H54 (cell line): ENCODE data around the gene SLC9A9.

Experiments
- DNase-seq: peaks from one replicate; pipeline ENCODE4 v3.0.0; 2011; ENCODE audit warnings: low spot score, mixed read lengths; ENCODE audit not compliant: insufficient read length
- FAIRE-seq: peaks from 3 replicates; lab custom pipeline; 2011; peaks lifted over from hg19 to GRCh38; lab: Jason Lieb, UNC
- POLR2A ChIP-seq: IDR thresholded peaks from 2 replicates; pipeline ENCODE4 v1.6.1; 2011; ENCODE audit warnings: low read depth, mild to moderate bottlenecking, low read length

Gene SLC9A9

DNA sequence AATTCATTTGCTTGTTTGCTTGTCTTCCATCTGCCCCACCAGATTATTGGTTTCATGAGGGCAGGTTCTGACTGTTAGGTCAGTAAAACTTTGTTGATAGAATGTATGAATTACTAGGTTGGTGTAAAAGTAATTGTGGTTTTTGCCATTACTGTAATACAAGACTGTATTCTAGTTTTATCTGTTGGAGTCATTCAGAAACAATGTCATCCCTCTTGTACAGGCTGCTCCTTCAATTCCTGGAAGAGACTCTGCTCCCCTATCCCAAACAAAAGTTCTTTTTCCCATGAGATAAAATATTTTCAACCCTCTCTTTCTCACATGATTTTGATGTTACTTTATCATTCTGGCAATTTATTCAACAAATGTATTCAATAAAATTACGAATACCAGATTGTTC lies 613.7 kb downstream of the SLC9A9 start:
- DNase-seq (no peak), FAIRE-seq (no peak)
- TF ChIP-seq POLR2A: no peak

DNA sequence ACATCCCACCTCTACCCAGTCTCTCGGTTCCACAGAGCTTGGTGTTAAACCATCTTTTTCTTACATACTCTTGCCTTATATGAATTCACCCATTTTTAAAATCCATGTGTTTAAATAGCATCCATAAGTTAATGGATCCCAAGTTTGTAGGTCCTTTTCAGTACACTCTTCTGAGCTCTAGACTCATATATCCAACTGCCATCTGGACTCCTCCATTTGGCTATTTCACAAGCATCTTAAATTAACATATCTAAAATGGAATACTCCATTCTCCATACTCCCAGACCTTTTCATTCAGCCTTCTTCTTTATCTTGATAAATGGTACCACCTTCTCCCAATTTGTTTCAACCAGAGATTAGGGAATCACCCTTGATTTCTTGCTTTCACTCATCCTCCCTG lies 615.3 kb downstream of the SLC9A9 start:
- DNase-seq: no peak

DNA sequence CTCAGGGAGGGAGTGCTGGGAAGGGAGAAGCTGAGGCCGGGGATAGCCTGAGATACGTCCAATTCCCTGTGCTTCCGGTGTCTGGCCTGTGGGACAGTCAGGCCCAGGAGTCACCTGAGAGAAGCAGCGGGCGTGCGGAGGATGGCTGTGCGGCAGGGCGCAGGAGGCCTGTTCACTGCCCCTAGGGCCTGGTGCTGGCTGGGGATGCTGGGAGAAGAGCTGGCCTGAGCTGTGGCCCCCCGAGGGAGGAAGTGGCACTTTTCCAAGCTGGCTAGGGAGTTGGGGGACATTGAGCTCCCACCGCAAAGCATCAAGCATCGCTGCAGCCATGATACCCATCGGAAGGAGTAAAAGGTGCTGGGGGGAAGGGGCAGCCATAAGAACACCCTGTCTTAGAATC lies 619.9 kb downstream of the SLC9A9 start:
- DNase-seq: no peak
- TF ChIP-seq POLR2A: no peak
- no peak for FAIRE-seq

More for the DNA sequence above, 615.3 kb downstream of the SLC9A9 start:
- FAIRE-seq: no peak
- TF ChIP-seq POLR2A: no peak

DNA sequence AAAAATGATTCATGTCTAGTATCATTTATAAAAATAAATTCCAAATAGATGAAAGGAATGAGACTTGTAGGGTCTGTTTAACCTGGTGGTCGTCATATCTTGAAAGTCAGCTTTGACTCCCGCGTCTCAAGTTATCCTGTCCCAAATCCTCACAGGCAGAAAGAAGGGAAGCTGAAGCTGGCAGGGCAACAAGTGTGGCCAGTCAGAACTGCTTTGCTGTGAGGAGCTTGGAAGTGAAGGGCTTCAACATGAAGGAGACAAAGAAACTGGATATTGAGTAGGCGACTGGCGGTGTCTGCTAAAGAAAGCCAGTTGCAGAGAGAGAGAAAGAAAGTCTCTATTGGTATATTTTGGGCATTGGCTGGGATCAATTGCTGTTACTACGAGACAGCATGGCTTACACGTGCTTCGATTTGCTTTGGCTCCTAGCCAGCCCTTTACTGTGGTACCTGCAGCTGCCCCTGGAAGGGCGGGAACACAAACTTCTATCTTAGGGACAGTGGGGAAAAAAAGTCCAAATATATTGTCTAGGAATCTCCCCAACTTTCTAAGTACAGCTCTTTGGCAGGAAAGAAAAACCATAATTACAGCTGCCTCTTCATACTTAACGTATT lies 621.5 kb downstream of the SLC9A9 start:
- no peak for DNase-seq
- no peak for TF ChIP-seq POLR2A
- FAIRE-seq: no peak

DNA sequence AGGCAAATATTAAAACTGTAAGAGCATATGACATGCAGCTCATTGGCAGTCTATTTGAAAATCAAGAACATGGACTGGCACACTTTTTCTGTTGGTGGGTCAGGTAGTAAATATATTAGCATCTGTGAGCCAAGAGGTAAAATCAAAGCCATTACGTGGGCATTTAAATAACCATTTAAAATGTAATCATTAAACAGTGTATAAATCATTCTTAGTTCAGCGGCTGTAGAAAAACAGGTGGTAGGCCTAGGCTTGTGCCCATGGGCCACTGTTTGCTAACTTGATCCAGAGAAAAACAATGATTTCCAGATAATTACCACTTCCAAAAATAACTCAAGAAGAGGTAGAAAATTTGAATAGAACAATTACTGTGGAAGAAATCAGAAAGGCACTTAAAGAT lies 623.6 kb downstream of the SLC9A9 start:
- DNase-seq: no peak
- no peak for TF ChIP-seq POLR2A
- FAIRE-seq: no peak

DNA sequence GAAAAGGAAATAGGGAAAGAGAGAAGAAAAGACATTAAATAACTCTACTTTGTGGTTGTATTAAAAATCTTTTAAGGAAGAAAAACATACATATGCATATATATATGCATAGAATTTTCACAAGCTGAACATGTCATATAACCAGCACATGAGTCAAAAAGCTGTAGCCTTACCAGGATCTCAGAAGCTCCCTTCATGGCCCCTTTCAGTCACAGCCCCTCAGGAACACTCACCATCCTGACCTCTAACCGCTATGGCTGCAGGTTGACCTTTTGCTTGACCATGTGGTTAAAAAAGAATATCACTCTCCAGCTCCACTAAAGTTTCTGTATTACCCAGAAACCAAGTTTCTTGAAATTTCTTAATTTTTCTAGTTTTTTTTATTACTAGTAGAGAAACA lies 625.3 kb downstream of the SLC9A9 start:
- TF ChIP-seq POLR2A: no peak
- no peak for DNase-seq
- no peak for FAIRE-seq

- TF ChIP-seq POLR2A: no peak
- FAIRE-seq (no peak), DNase-seq (no peak)
These were observed 625.8 kb downstream of the SLC9A9 start for GRCh38 chr3:143222505-143222904.

DNA sequence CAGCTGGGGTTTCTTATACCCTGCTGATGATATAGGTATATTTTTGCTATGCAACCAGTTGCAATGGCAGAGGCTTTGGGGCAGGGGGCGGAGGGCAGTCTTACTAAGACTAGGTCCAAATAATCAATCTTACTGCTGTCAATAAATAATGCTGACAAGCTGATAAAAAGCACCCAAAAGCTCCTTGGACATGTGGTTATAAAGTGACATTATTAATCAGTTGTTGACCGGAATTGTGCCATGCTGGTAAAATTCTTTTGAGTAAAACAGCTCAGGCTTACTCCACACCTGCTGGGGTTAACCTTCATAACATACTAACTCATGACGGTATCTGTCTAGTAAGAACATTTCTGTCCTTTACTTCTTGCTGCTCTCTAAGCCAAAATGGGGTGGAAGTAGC lies 626.8 kb downstream of the SLC9A9 start:
- DNase-seq (no peak), FAIRE-seq (no peak)
- no peak for TF ChIP-seq POLR2A

DNA sequence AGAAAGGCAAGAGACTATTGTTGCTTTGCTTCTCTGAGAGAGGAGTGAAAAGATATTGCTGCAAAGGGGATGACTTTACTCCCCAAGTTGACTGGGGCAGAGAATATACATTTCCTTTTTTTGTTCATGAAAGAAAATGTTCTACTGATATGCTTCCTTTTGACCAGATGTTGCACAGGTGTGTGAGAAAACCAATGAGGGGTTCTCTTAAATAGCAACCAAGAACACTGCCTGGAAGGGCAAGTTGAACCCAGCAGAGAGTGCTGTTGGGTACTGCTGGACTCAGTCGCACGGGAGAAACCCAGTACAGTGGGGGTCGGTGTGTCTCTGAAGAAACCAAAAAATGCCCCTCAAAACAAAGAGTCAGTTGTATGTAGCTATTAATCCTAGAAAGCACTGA lies 627.5 kb downstream of the SLC9A9 start:
- FAIRE-seq (no peak), DNase-seq (no peak)
- no peak for TF ChIP-seq POLR2A

DNA sequence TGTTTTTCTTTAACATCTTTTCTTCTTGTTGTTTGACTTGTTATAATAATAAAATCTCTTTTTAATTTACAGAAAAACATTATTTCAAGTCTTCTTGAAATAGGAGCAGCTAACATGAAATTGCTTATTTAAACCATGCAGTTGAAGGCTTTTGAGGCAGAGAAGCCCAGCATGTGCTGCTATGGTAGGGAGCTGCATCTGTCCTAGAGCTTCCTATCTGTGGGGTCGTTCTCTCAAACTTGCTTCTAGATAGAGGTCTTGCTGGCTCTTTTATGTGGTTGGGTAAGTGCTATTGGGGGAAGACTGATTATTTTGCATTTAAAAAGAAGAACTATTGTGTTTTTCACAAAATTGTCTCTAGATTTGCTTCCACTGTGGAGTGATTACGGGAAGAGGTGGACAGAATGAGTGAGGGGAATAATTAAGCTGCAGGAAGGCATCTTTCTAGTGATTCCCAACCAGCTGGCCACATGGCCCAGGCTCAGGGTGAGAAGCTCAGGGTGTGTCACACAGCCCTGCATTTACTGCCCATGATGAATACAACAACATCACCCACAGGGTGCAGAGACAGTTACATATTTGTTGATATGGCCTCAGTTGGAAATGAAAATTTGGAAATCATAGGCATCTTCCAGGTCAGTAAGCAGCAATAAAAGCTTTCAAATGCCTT lies 630.0 kb downstream of the SLC9A9 start:
- no peak for TF ChIP-seq POLR2A
- no peak for DNase-seq
- FAIRE-seq: no peak

DNA sequence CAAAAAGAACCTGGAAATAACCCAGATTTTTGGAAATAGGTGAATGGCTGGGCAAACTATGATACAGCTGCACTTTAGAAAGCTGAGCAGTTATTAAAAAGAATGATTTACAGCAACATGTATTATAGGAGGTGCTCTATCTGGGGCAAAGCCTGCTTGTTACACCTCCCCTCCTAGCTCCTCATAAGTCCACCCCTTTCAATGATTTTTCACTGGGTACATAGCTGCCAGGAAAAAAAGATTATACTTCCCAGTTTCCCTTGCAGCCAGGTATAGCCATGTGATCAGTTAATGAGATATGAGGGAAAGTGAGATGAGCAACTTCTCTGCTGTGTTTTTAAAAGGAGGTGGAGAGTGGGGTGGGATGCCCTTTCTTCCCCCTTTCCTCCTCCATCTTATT lies 631.0 kb downstream of the SLC9A9 start:
- FAIRE-seq (no peak), DNase-seq (no peak)

GRCh38 chr3:143216709-143217182 lies 631.5 kb downstream of the SLC9A9 start:
- FAIRE-seq (no peak), DNase-seq (no peak)
- no peak for TF ChIP-seq POLR2A

More for the DNA sequence above, 631.0 kb downstream of the SLC9A9 start:
- no peak for TF ChIP-seq POLR2A
